Motor neuron (in vitro differentiated cells): ENCODE data around the gene SCAF1. TPM values are rescaled to one million over a fixed set of nuclear protein-coding genes. Genes with fewer than 3 reads are reported as not detected.
"Not testable (repeated sequence)": the region's sequence is repeated elsewhere in the genome, so short reads cannot be mapped to it uniquely, and the experiment has no call there.

Source experiments
- ATAC-seq, 8 experiments: fragments of 200-7000 bp; cut with Tn5 transposase; replicated peaks in 6 of 8; 2 replicates each; pipeline ENCODE4 v1.8.0; 2021; ENCODE audit warnings: mild to moderate bottlenecking in 8 of 8, moderate library complexity in 8 of 8
- H3K27ac ChIP-seq, 2 donors: fragments of 250-450 bp; sonication (Bioruptor Pico); 2 replicates each; pipeline ENCODE4 v1.9.0; 2021; ENCODE audit warnings: antibody characterized with exemption in 2 of 2, mild to moderate bottlenecking in 2 of 2, moderate library complexity in 1 of 2
- H3K4me1 ChIP-seq, 2 donors: fragments of 250-450 bp; sonication (Bioruptor Pico); replicated peaks in 1 of 2; 2 replicates each; pipeline ENCODE4 v1.6.1; 2021; ENCODE audit warnings: antibody characterized with exemption in 2 of 2, mild to moderate bottlenecking in 2 of 2, moderate library complexity in 1 of 2
- H3K4me3 ChIP-seq, 5 donors: fragments of 250-450 bp; sonication (Bioruptor Pico); 2 replicates each; pipeline ENCODE4 v1.9.0; 2021; ENCODE audit warnings: antibody characterized with exemption in 5 of 5, mild to moderate bottlenecking in 5 of 5, moderate library complexity in 4 of 5
- WGBS, 10 experiments: fragments of 450-650 bp; shearing (Covaris generic); methylation state at CpG; one replicate each; pipeline ENCODE4 v1.0.0; 2022; 5-methylcytosine and 5-hydroxymethylcytosine counted together
- in situ Hi-C, 9 experiments: fragments of 400-800 bp; cut with MboI; loops; one replicate each; pipeline ENCODE4 v1.15.0; 2021; ENCODE audit warnings: low sequenced_read_pairs in 9 of 9, low pct_unique_long_range_greater_than_20kb in 2 of 9; ENCODE audit not compliant: unreplicated experiment in 9 of 9
- total RNA-seq, 8 experiments: library from RNA; unstranded; fragments of 300-600 nt; gene quantifications; 2 replicates each; pipeline versions ENCODE4 v1.2.3 to v1.2.4, GENCODE V29; 2022

The SCAF1 gene
- total RNA-seq, 8 experiments from 2014 or later = 10.1 to 33.0 (median 20.1) TPM

GRCh38 chr19:49601482-49602038 lies 40.4 kb upstream of the SCAF1 start:
- ATAC-seq = peak in 1 of 8 experiments; percentile 19
- Histone ChIP-seq H3K4me3 (no peak overlapping the region), H3K27ac (no peak overlapping the region), H3K4me1 (no peaks in the 10 kb centered on the region)
- 90% methylated on average over 14 of the region's 38 CpGs; no CpG with 5 or more reads in 9 of the 10 experiments for WGBS, 10 experiments
- in situ Hi-C loops = no loop called here

- in situ Hi-C loops = no loop called here
- Histone ChIP-seq H3K4me1 (no peaks in the 10 kb centered on the region), H3K27ac (no peak overlapping the region), H3K4me3 (no peak overlapping the region)
- no peak for ATAC-seq
- WGBS, 10 experiments = 95 to 100% (median 100%) methylated on average over 1 to 2 of the region's 2 CpGs; no CpG with 5 or more reads in 5 of the 10 experiments
Observed at GRCh38 chr19:49602806-49603205, 39.2 kb upstream of the SCAF1 start.

GRCh38 chr19:49605605-49606004 lies 36.4 kb upstream of the SCAF1 start:
- WGBS, 10 experiments = 50 to 100% (median 97%) methylated on average over 1 to 3 of the region's 7 CpGs; no CpG with 5 or more reads in 6 of the 10 experiments
- in situ Hi-C loops = no loop called here
- no peak for ATAC-seq

DNA sequence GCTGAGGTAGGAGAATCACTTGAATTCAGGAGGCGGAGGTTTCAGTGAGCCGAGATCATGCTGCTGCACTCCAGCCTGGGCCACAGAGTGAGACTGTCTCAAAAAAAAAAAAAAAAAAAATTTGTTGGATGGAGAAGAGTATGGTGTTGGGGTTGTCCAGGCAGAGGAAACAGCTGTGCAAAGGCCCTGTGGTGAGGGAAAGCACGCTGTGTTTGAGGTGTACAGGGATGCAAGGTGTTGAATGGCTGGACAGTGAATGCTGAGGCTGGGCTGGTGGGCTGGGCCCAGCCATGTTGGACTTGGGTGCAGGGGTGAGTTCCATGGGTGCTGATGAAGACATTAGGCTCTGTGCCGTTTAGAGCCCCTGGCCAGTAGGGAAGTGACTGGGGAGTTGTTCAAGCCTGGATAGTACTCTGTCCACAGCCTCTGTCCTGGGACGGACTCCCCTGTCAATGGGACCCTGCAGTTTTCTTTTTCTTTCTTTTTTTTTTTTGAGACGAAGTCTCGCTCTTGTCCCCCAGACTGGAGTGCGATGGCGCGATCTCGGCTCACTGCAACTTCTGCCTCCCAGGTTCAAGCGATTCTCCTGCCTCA lies 32.4 kb upstream of the SCAF1 start:
- in situ Hi-C loops = no loop called here
- Histone ChIP-seq H3K4me3 (no peak overlapping the region), H3K27ac (no peak overlapping the region), H3K4me1 (no peaks in the 10 kb centered on the region)
- no peak for ATAC-seq
- 90 to 100% (median 100%) methylated on average over 2 to 6 of the region's 12 CpGs; no CpG with 5 or more reads in 3 of the 10 experiments for WGBS, 10 experiments

More at GRCh38 chr19:49605605-49606004, 36.4 kb upstream of the SCAF1 start:
- Histone ChIP-seq H3K4me3 (no peak overlapping the region), H3K27ac (no peak overlapping the region), H3K4me1 (no peaks in the 10 kb centered on the region)

DNA sequence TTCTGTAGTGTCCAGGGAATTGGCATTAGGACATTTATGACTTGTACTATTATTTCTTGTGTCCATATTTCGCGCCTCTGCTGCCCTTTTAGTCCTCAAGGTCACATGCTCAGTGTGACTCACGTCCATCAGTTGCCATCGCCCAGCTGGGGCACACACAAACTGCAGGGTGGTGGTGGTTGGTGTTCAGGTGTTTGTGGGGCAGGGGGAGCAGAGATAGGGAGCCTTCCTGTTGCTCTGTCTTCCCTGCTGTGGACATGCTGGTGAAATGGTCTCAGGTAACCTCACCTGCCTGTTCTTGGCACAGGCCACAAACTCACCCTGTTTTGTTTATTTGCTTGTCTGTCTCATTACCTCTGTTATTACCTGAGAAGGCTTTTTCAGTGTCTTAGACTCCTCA lies 28.6 kb upstream of the SCAF1 start:
- 85 to 100% (median 95%) methylated on average over 1 to 4 of the region's 4 CpGs; no CpG with 5 or more reads in 6 of the 10 experiments for WGBS, 10 experiments
- no peak overlapping the region for H3K4me3 ChIP-seq
- peak in 1 of 8 experiments; percentile 18 for ATAC-seq
- no peaks in the 10 kb centered on the region for H3K4me1 ChIP-seq
- in situ Hi-C loops = no loop called here
- no peak overlapping the region for H3K27ac ChIP-seq

- ATAC-seq = peak in 3 of 8 experiments; percentile 14 to 82 (median 82)
- WGBS, 10 experiments = 0 to 100% (median 88%) methylated on average over 1 to 10 of the region's 19 CpGs
- H3K27ac ChIP-seq = no peak overlapping the region
- H3K4me3 ChIP-seq = no peak overlapping the region
- in situ Hi-C loops = no loop called here
- no peaks in the 10 kb centered on the region for H3K4me1 ChIP-seq
Observed at GRCh38 chr19:49614096-49614833, 27.7 kb upstream of the SCAF1 start.

DNA sequence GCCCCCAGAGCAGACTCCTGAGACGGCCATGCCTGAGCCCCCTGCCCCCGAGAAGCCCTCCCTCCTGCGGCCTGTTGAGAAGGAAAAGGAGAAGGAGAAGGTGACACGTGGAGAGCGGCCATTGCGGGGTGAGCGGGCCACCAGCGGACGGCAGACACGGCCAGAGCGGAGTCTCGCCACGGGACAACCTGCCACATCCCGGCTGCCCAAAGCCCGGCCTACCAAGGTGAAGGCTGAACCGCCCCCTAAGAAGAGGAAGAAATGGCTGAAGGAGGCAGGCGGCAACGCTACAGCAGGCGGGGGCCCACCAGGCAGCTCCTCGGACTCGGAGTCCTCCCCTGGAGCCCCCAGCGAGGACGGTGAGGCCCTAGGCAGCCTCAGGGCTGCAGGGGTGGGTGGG lies 26.1 kb upstream of the SCAF1 start:
- Histone ChIP-seq H3K27ac (no peak overlapping the region), H3K4me3 (no peak overlapping the region), H3K4me1 (no peaks in the 10 kb centered on the region)
- in situ Hi-C loops = no loop called here
- ATAC-seq = no peak
- no CpG with 5 or more reads among the region's 23 CpGs for WGBS, 10 experiments

GRCh38 chr19:49616532-49616931 lies 25.5 kb upstream of the SCAF1 start:
- WGBS, 10 experiments = 93 to 100% (median 94%) methylated on average over 1 to 4 of the region's 7 CpGs; no CpG with 5 or more reads in 7 of the 10 experiments
- no peak for ATAC-seq
- no peak overlapping the region for H3K27ac ChIP-seq
- no peaks in the 10 kb centered on the region for H3K4me1 ChIP-seq
- H3K4me3 ChIP-seq = no peak overlapping the region
- in situ Hi-C loops = no loop called here

DNA sequence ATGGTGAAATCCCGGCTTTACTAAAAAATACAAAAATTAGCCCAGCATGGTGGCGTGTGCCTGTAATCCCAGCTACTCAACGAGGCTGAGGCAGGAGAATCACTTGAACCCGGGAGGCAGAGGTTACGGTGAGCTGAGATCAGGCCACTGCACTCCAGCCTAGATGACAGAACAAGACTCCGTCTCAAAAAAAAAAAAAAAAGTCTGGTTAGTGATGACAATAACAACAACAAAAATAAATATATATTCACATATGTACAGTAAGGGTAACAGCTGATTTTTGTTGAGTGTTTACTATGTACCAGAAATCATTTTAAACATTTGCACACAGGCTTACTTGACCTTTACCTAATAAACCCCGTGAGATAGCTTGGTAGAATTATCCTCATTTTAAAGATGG lies 25.1 kb upstream of the SCAF1 start:
- Histone ChIP-seq H3K27ac (no peak overlapping the region), H3K4me3 (no peak overlapping the region), H3K4me1 (no peaks in the 10 kb centered on the region)
- no peak for ATAC-seq
- WGBS, 10 experiments = 94 to 100% (median 100%) methylated on average over 1 to 6 of the region's 7 CpGs; no CpG with 5 or more reads in 3 of the 10 experiments
- in situ Hi-C loops = no loop called here

- WGBS, 10 experiments = 84 to 100% (median 93%) methylated on average over 1 to 12 of the region's 13 CpGs; no CpG with 5 or more reads in 3 of the 10 experiments
- ATAC-seq, in situ Hi-C loops, H3K4me1 ChIP-seq, H3K27ac ChIP-seq, H3K4me3 ChIP-seq: not testable (repeated sequence)
Observed at GRCh38 chr19:49617860-49618259, 24.1 kb upstream of the SCAF1 start.

GRCh38 chr19:49624967-49625910 lies 16.8 kb upstream of the SCAF1 start:
- peaks cover 0 to 4% of the 10 kb centered on the region in 2 donors for H3K4me1 ChIP-seq
- in situ Hi-C loops = no loop called here
- no peak overlapping the region for H3K4me3 ChIP-seq
- H3K27ac ChIP-seq = peak overlapping the region in 1 of 2 donors; percentile 30
- 100% methylated on average over 1 of the region's 27 CpGs; no CpG with 5 or more reads in 9 of the 10 experiments for WGBS, 10 experiments
- ATAC-seq = peak in 5 of 8 experiments; percentile 17 to 39 (median 25)

DNA sequence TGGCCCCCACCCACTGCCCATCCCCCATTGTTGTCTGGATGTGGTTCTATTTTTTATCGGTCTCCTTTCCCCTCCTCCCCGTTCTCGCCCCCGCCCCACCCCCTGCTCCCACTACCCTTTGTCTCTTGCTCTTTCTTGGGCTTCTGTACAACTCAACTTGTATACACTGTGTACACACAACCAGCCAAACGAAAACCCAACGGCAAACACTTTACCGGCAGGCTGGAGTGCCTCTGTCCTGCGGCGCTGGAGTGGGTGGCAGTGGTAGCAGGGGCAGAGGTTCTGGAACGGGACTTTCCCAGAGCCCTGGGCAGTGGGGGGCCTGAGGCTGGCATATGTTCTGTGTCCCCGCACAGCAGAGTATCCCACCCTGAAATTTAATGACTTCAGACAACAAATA lies 15.8 kb upstream of the SCAF1 start:
- H3K27ac ChIP-seq = peak overlapping the region in 1 of 2 donors; percentile 30
- peaks cover 0 to 4% of the 10 kb centered on the region in 2 donors for H3K4me1 ChIP-seq
- no peak overlapping the region for H3K4me3 ChIP-seq
- in situ Hi-C loops = no loop called here
- ATAC-seq = peak in 5 of 8 experiments; percentile 39 to 77 (median 66)
- 80% methylated on average over 1 of the region's 11 CpGs; no CpG with 5 or more reads in 8 of the 10 experiments for WGBS, 10 experiments
